HCT116 (cell line): ENCODE results near the gene CASP6. TPM values are rescaled to one million over a fixed set of nuclear protein-coding genes. Genes with fewer than 3 reads are reported as not detected.

Experiments
- ATAC-seq: fragments of 200-7000 bp; cut with Tn5 transposase; 2 replicates; pipeline ENCODE4 v1.9.1; 2020; ENCODE audit warnings: mild to moderate bottlenecking, moderate library complexity
- BruUV-seq: library from RNA; stranded (reverse); fragments of 400-500 nt; replicated peaks from 2 replicates; lab custom pipeline; 2021; lab: Mats Ljungman, UMichigan
- CTCF ChIA-PET: fragments of 300-600 bp; sonication (Branson Sonifier 250); formaldehyde crosslinking; loops from one replicate; lab custom pipeline; 2021; ENCODE audit warnings: antibody characterized with exemption; lab: Charles Lee
- POLR2A ChIA-PET: fragments of 300-600, 350-600 bp; sonication (Branson Sonifier 250); formaldehyde crosslinking; loops from one replicate; lab custom pipeline; 2021; ENCODE audit warnings: antibody characterized with exemption; lab: Charles Lee
- RAD21 ChIA-PET, 2 experiments: fragments of 300-600 bp; sonication (Branson Sonifier 250); formaldehyde crosslinking; loops; one replicate each; lab custom pipeline; 2023; ENCODE audit warnings: low total read pairs in 2 of 2; ENCODE audit not compliant: uncharacterized antibody in 2 of 2, unreplicated experiment in 2 of 2, low non-redundant PET in 1 of 2; lab: Charles Lee
- DNase-seq: peaks from one replicate; pipeline ENCODE4 v3.0.0-alpha.2; 2010; ENCODE audit warnings: low read depth, low spot score
- H2AFZ ChIP-seq: fragments of 200-600 bp; shearing (Covaris generic), sonication (generic); 2 replicates; pipeline ENCODE4 v1.6.1; 2017; ENCODE audit warnings: low read depth, mixed run types, mixed read lengths, antibody characterized with exemption, low read length; ENCODE audit not compliant: poor library complexity, severe bottlenecking
- H3K27ac ChIP-seq: 2 replicates; pipeline ENCODE4 v1.5.1; 2012; ENCODE audit warnings: low read depth, low read length
- H3K27me3 ChIP-seq: fragments of 200-600 bp; sonication (generic); 2 replicates; pipeline ENCODE4 v1.6.1; 2016; ENCODE audit warnings: mixed run types, low read length, mixed read lengths; ENCODE audit not compliant: insufficient read depth
- H3K36me3 ChIP-seq, 2 experiments: fragments of 200-500 bp in 1 of 2; fragments of 200-600 bp in 1 of 2; sonication (Bioruptor generic) in 1 of 2; sonication (generic) in 1 of 2; 2 replicates each; pipeline versions ENCODE4 v1.5.1 to v1.6.1; 2014 to 2016; ENCODE audit warnings: low read length in 2 of 2, inconsistent platforms in 1 of 2, mixed read lengths in 1 of 2, mixed run types in 1 of 2; ENCODE audit not compliant: insufficient read depth in 2 of 2, control insufficient read depth in 1 of 2
- H3K4me1 ChIP-seq, 2 experiments: fragments of 200-600 bp in 1 of 2; sonication (generic) in 1 of 2; 2 replicates each; pipeline versions ENCODE4 v1.5.1 to v1.6.1; 2012 to 2017; ENCODE audit warnings: low read length in 2 of 2, inconsistent platforms in 1 of 2, mild to moderate bottlenecking in 1 of 2, mixed read lengths in 1 of 2, mixed run types in 1 of 2, moderate library complexity in 1 of 2; ENCODE audit not compliant: insufficient read depth in 2 of 2, control insufficient read depth in 1 of 2
- H3K4me2 ChIP-seq: fragments of 200-600 bp; sonication (generic); 2 replicates; pipeline ENCODE4 v1.6.1; 2017; ENCODE audit warnings: mixed run types, low read length, mixed read lengths
- H3K4me3 ChIP-seq, 2 experiments: fragments of 200-600 bp in 1 of 2; sonication (generic) in 1 of 2; replicated peaks in 1 of 2; 2 replicates each; pipeline ENCODE4 v1.5.1; 2011 to 2016; ENCODE audit warnings: low read length in 2 of 2, control low read depth in 1 of 2, low read depth in 1 of 2, mild to moderate bottlenecking in 1 of 2, mixed read lengths in 1 of 2, mixed run types in 1 of 2
- H3K79me2 ChIP-seq: fragments of 200-600 bp; sonication (generic); 2 replicates; pipeline ENCODE4 v1.6.1; 2017; ENCODE audit warnings: mild to moderate bottlenecking, mixed run types, low read length, moderate library complexity, mixed read lengths; ENCODE audit not compliant: insufficient read depth
- H3K9ac ChIP-seq: fragments of 200-600 bp; sonication (generic); 2 replicates; pipeline ENCODE4 v1.6.1; 2016; ENCODE audit warnings: low read length, mixed read lengths
- H3K9me2 ChIP-seq: fragments of 200-600 bp; sonication (generic), shearing (Covaris generic); 2 replicates; pipeline ENCODE4 v1.6.1; 2017; ENCODE audit warnings: mixed run types, mild to moderate bottlenecking, moderate library complexity; ENCODE audit not compliant: insufficient read depth
- H3K9me3 ChIP-seq, 2 experiments: fragments of 200-500 bp in 1 of 2; fragments of 200-600 bp in 1 of 2; sonication (Bioruptor generic) in 1 of 2; sonication (generic) in 1 of 2; 2 replicates each; pipeline ENCODE4 v1.6.1; 2014 to 2017; ENCODE audit warnings: low read length in 2 of 2, mixed read lengths in 2 of 2, inconsistent platforms in 1 of 2, low read depth in 1 of 2, mild to moderate bottlenecking in 1 of 2, mixed run types in 1 of 2, moderate library complexity in 1 of 2; ENCODE audit not compliant: control insufficient read depth in 1 of 2, insufficient read depth in 1 of 2
- H4K20me1 ChIP-seq: fragments of 200-600 bp; sonication (generic), shearing (Covaris generic); 2 replicates; pipeline ENCODE4 v1.6.1; 2017; ENCODE audit warnings: mixed run types, mild to moderate bottlenecking, moderate library complexity; ENCODE audit not compliant: insufficient read depth
- CEBPB ChIP-seq: IDR thresholded peaks from 2 replicates; pipeline ENCODE4 v1.6.1; 2012; ENCODE audit warnings: low read depth
- CTCF ChIP-seq, 3 experiments: fragments of 200-600 bp in 1 of 3; sonication (generic) in 1 of 3; IDR thresholded peaks in 2 of 3; conservative IDR thresholded peaks in 1 of 3; 2 replicates each; pipeline ENCODE4 v1.5.1; 2012 to 2017; ENCODE audit warnings: low read depth in 2 of 3, low read length in 2 of 3, antibody characterized with exemption in 1 of 3, borderline replicate concordance in 1 of 3, control low read depth in 1 of 3, mild to moderate bottlenecking in 1 of 3, mixed read lengths in 1 of 3, mixed run types in 1 of 3, moderate library complexity in 1 of 3; ENCODE audit not compliant: insufficient read depth in 1 of 3
- EGR1 ChIP-seq: IDR thresholded peaks from 2 replicates; pipeline ENCODE4 v1.6.1; 2012; ENCODE audit warnings: low read depth
- ELF1 ChIP-seq: IDR thresholded peaks from 2 replicates; pipeline ENCODE4 v1.6.1; 2012; ENCODE audit warnings: low read depth, borderline replicate concordance
- EZH2phosphoT487 ChIP-seq: fragments of 200-600 bp; IDR thresholded peaks from 2 replicates; pipeline ENCODE4 v1.6.1; 2018; ENCODE audit warnings: antibody characterized with exemption, borderline replicate concordance
- POLR2AphosphoS5 ChIP-seq: IDR thresholded peaks from 2 replicates; pipeline ENCODE4 v1.6.1; 2011; ENCODE audit warnings: mild to moderate bottlenecking, low read depth, low read length, moderate library complexity
- TCF7L2 ChIP-seq: IDR thresholded peaks from 2 replicates; pipeline ENCODE4 v1.7.0; 2011; ENCODE audit warnings: borderline replicate concordance, inconsistent platforms; ENCODE audit not compliant: insufficient read depth, insufficient read length; ENCODE audit errors: extremely low read depth
- YY1 ChIP-seq: IDR thresholded peaks from 2 replicates; pipeline ENCODE4 v1.6.1; 2011; ENCODE audit warnings: low read length, low read depth, moderate library complexity, mild to moderate bottlenecking; ENCODE audit not compliant: insufficient replicate concordance; ENCODE audit errors: extremely low read depth
- intact Hi-C: fragments of 100-400 bp; cut with micrococcal nuclease; formaldehyde crosslinking; loops from 2 replicates; pipeline ENCODE4 v1.10.0; 2022
- total RNA-seq: library from RNA; stranded (reverse); gene quantifications from one replicate; pipeline ENCODE4 v1.2.1, GENCODE V29; 2021; ENCODE audit not compliant: unreplicated experiment

Gene CASP6
- total RNA-seq, 1 experiment from 2014 or later = 18.1 TPM

GRCh38 chr4:109750652-109751244 is 47.5 kb upstream of the CASP6 start:
- Histone ChIP-seq H2AFZ (no peak overlapping the region), H3K27ac (no peak overlapping the region), H3K4me1 (no peaks in the 10 kb centered on the region), H3K9me3 (no peaks in the 10 kb centered on the region), H3K36me3 (no peaks in the 10 kb centered on the region), H3K9ac (no peak overlapping the region), H3K79me2 (no peaks in the 10 kb centered on the region), H4K20me1 (no peaks in the 10 kb centered on the region; the same call in 1 of the 2 replicates), H3K9me2 (no peaks in the 10 kb centered on the region), H3K4me2 (no peak overlapping the region), H3K4me3 (no peak overlapping the region), H3K27me3 (no peaks in the 10 kb centered on the region)
- intact Hi-C loops = no loop called here
- ATAC-seq = no peak
- TF ChIP-seq POLR2AphosphoS5 (no peak), CEBPB (no peak), YY1 (no peak), EGR1 (no peak), TCF7L2 (no peak), EZH2phosphoT487 (no peak), CTCF (IDR thresholded peaks at IDR 0.05 in 2 of 3, conservative IDR thresholded peaks at IDR 0.05 in 1 of 3; ENCODE audit: borderline replicate concordance in 1 of 3, insufficient read depth in 1 of 3, low read depth in 2 of 3, low read length in 2 of 3) (no peak), ELF1 (no peak)
- CTCF ChIA-PET = no interaction called here
- RAD21 ChIA-PET = no interaction called here
- POLR2A ChIA-PET = no interaction called here
- BruUV-seq = no TSS peak
- DNase-seq = no peak
